Trophoblast cell (in vitro differentiated cells and primary cell): ENCODE results near the gene KCNK10.

Experiments used
- DNase-seq, 2 donors: peaks; one replicate each; pipeline ENCODE4 v3.0.0-alpha.2; 2016
- H2AFZ ChIP-seq: 2 replicates; pipeline ENCODE4 v1.6.1; 2013; ENCODE audit warnings: low read length, moderate library complexity, mild to moderate bottlenecking; ENCODE audit not compliant: insufficient read depth, poor library complexity
- H2AK5ac ChIP-seq: 2 replicates; pipeline ENCODE4 v1.6.1; 2013; ENCODE audit warnings: mild to moderate bottlenecking, low read length
- H2BK120ac ChIP-seq: 2 replicates; pipeline ENCODE4 v1.6.1; 2013; ENCODE audit warnings: low read length, mild to moderate bottlenecking, moderate library complexity; ENCODE audit not compliant: insufficient read depth, poor library complexity
- H2BK12ac ChIP-seq: 2 replicates; pipeline ENCODE4 v1.6.1; 2013; ENCODE audit warnings: mild to moderate bottlenecking, low read length, moderate library complexity
- H2BK5ac ChIP-seq: 2 replicates; pipeline ENCODE4 v1.6.1; 2013; ENCODE audit warnings: low read length, low read depth, moderate library complexity, mild to moderate bottlenecking; ENCODE audit not compliant: poor library complexity
- H3K14ac ChIP-seq: 2 replicates; pipeline ENCODE4 v1.6.1; 2013; ENCODE audit warnings: mild to moderate bottlenecking, low read length
- H3K18ac ChIP-seq: 2 replicates; pipeline ENCODE4 v1.6.1; 2013; ENCODE audit warnings: mild to moderate bottlenecking, low read length
- H3K23ac ChIP-seq: 2 replicates; pipeline ENCODE4 v1.6.1; 2013; ENCODE audit warnings: low read length
- H3K27ac ChIP-seq: 2 replicates; pipeline ENCODE4 v1.5.1; 2013; ENCODE audit warnings: low read depth, mild to moderate bottlenecking, inconsistent platforms, low read length, moderate library complexity
- H3K27me3 ChIP-seq: 2 replicates; pipeline ENCODE4 v1.6.1; 2013; ENCODE audit warnings: inconsistent platforms, mild to moderate bottlenecking, low read length, moderate library complexity; ENCODE audit not compliant: insufficient read depth
- H3K36me3 ChIP-seq, 2 experiments: 1 replicate in 1 of 2; 2 replicates in 1 of 2; pipeline ENCODE4 v1.6.1; 2013; ENCODE audit warnings: low read length in 2 of 2, mild to moderate bottlenecking in 2 of 2, moderate library complexity in 1 of 2; ENCODE audit not compliant: insufficient read depth in 2 of 2, control insufficient read depth in 1 of 2
- H3K4ac ChIP-seq: 2 replicates; pipeline ENCODE4 v1.6.1; 2013; ENCODE audit warnings: low read depth, mild to moderate bottlenecking, low read length, moderate library complexity
- H3K4me1 ChIP-seq, 2 experiments: 1 replicate in 1 of 2; 2 replicates in 1 of 2; pipeline ENCODE4 v1.6.1; 2013; ENCODE audit warnings: low read length in 2 of 2, mild to moderate bottlenecking in 2 of 2, moderate library complexity in 1 of 2; ENCODE audit not compliant: insufficient read depth in 2 of 2, control insufficient read depth in 1 of 2
- H3K4me2 ChIP-seq: 2 replicates; pipeline ENCODE4 v1.6.1; 2013; ENCODE audit warnings: inconsistent platforms, mild to moderate bottlenecking, low read length, moderate library complexity
- H3K4me3 ChIP-seq: 2 replicates; pipeline ENCODE4 v1.5.1; 2013; ENCODE audit warnings: mild to moderate bottlenecking, low read depth, low read length, inconsistent platforms
- H3K79me1 ChIP-seq: one replicate; pipeline ENCODE4 v1.6.1; 2013; ENCODE audit warnings: low read length
- H3K79me2 ChIP-seq: 2 replicates; pipeline ENCODE4 v1.6.1; 2013; ENCODE audit warnings: low read length, mild to moderate bottlenecking; ENCODE audit not compliant: control insufficient read depth, insufficient read depth, poor library complexity
- H3K9ac ChIP-seq: 2 replicates; pipeline ENCODE4 v1.6.1; 2013; ENCODE audit warnings: mild to moderate bottlenecking, low read length
- H3K9me3 ChIP-seq: 2 replicates; pipeline ENCODE4 v1.6.1; 2013; ENCODE audit warnings: low read depth, mild to moderate bottlenecking, control low read depth, inconsistent platforms, low read length; ENCODE audit not compliant: insufficient read depth
- H4K12ac ChIP-seq: 2 replicates; pipeline ENCODE4 v1.6.1; 2013; ENCODE audit warnings: low read depth, mild to moderate bottlenecking, low read length, moderate library complexity
- H4K8ac ChIP-seq: 2 replicates; pipeline ENCODE4 v1.6.1; 2013; ENCODE audit warnings: low read depth, mild to moderate bottlenecking, low read length, moderate library complexity
- H4K91ac ChIP-seq: one replicate; pipeline ENCODE4 v1.6.1; 2013; ENCODE audit warnings: low read depth, mild to moderate bottlenecking, low read length, moderate library complexity
- WGBS: extraction: QIAGEN DNeasy Blood & Tissue Kit; methylation state at CpG from one replicate; pipeline ENCODE4 v1.1.7; 2013; ENCODE audit warnings: missing lambda C conversion rate; ENCODE audit not compliant: insufficient read length, insufficient coverage; ENCODE audit errors: extremely low coverage; 5-methylcytosine and 5-hydroxymethylcytosine counted together

The KCNK10 gene

DNA sequence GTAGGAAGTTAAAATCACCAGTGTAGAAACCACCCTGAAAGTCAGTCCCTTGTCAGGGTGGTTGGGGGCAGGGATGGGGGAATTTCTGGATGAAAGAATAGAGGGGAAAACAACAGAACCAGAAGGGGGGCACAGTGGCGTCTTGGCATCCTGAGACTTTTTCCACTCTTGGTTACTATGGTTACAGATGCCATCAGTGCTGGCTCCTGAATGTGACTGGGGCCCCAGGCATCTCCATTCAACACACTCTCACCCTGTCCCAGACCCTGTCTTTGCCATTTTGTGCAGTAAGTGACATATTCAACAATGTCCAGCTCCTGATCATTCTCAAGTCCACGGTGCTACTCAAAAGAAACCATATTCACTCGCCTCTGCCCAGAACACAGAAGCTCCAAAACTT is 11.3 kb downstream of the KCNK10 start:
- Histone ChIP-seq H3K4me2 (no peak overlapping the region), H3K79me2 (no peaks in the 10 kb centered on the region), H3K27ac (no peak overlapping the region), H3K9me3 (peaks cover 2% of the 10 kb centered on the region), H2AK5ac (no peak overlapping the region), H2BK12ac (no peak overlapping the region), H3K23ac (no peak overlapping the region), H3K14ac (no peak overlapping the region), H3K79me1 (no peaks in the 10 kb centered on the region), H3K4me3 (no peak overlapping the region), H4K12ac (no peak overlapping the region), H3K4ac (no peak overlapping the region), H3K27me3 (no peaks in the 10 kb centered on the region), H2BK120ac (no peak overlapping the region), H3K36me3 (no peaks in the 10 kb centered on the region), H2BK5ac (no peak overlapping the region), H3K4me1 (no peaks in the 10 kb centered on the region), H3K18ac (no peak overlapping the region), H2AFZ (no peak overlapping the region), H4K91ac (no peak overlapping the region), H3K9ac (no peak overlapping the region), H4K8ac (no peak overlapping the region)
- DNase-seq, result no peak
- no CpG with 5 or more reads among the region's 3 CpGs for WGBS

DNA sequence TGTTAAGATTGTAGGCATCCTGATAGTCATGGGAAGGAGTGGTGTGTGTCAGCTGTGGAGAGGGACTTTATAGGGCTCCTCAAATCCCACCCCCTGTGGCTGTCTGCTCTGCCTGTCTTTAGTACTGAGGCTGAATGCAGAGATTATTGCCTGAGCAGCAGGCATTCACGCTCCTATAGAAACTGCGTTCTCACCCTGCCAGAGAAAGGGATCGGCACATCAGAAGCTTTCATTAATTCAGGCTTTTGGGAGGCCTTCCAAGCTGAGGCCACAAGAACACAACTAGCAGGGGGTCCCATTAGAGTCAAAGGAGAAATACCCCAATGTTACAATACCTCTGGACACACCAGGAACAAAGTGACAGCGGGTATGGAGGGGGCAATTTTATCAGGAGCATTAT is 12.6 kb downstream of the KCNK10 start:
- no peak overlapping the region for H2BK120ac ChIP-seq
- no peak overlapping the region for H4K8ac ChIP-seq
- no peak overlapping the region for H2BK12ac ChIP-seq
- no peak overlapping the region for H3K23ac ChIP-seq
- no peak overlapping the region for H3K4me3 ChIP-seq
- no peak overlapping the region for H3K4ac ChIP-seq
- H2BK5ac ChIP-seq, result no peak overlapping the region
- H3K36me3 ChIP-seq, result no peaks in the 10 kb centered on the region
- no peak overlapping the region for H3K9ac ChIP-seq
- no peaks in the 10 kb centered on the region for H3K79me2 ChIP-seq
- H4K91ac ChIP-seq, result no peak overlapping the region
- peaks cover 2% of the 10 kb centered on the region for H3K9me3 ChIP-seq
- H3K4me1 ChIP-seq, result no peaks in the 10 kb centered on the region
- no peaks in the 10 kb centered on the region for H3K27me3 ChIP-seq
- no peaks in the 10 kb centered on the region for H3K79me1 ChIP-seq
- no CpG with 5 or more reads among the region's 4 CpGs for WGBS
- no peak overlapping the region for H3K18ac ChIP-seq
- H3K14ac ChIP-seq, result no peak overlapping the region
- no peak for DNase-seq
- no peak overlapping the region for H3K4me2 ChIP-seq
- H3K27ac ChIP-seq, result no peak overlapping the region
- H2AK5ac ChIP-seq, result no peak overlapping the region
- no peak overlapping the region for H4K12ac ChIP-seq
- H2AFZ ChIP-seq, result no peak overlapping the region

DNA sequence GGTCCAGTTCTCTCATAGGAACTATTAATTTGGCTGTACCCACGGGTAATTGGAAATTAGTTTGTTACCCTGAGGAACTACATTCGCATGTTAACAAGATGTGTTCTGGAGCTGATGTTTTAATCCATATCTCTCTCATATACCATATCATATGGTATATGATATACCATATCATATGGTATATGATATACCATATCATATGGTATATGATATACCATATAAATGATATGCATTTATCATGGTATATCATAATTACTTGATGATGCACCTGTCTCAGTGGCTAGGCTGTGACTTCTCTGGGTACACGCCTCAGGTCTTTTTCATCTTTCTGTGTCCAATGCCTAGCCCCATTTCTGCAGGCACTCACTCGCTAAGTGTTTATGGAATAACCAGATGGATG is 13.0 kb downstream of the KCNK10 start:
- no peaks in the 10 kb centered on the region for H3K4me1 ChIP-seq
- H2AK5ac ChIP-seq, result no peak overlapping the region

DNA sequence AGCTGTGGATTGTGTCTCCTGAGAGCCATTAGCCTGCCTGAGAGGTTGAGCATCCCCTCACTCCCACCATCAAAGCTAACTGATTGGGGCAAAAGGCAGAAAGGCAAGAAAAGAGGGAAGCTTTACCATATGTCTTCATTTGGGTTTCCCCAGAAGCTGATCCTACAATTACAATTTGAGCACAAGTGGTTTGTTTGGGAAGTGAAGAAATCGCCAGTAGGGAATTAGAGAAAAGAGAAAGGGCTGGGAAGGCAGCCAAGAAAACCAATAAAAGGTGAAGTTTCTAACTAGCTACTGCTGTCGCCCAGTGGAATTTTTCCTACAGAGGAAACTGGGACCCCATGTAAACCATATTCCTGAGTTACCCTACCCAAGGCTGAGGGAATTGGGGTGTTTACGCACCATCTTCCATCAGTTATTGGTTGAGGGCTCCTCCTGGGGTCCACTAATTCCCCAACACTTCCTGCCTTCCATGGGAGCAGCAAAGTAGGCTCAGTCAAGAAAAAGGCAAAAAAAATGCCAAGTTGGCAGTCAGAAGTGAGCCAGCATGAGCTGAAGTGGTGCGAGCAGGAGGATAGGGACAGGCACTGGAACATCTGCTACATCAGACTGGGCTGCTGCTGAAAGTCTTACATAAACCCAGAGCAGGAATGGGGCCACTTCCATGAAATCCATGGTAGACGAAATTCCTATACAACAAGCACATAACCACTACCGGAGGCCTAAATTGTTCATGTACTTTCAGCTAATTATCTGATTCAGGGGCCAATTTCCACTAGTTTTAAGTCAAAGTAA is 17.3 kb downstream of the KCNK10 start:
- Histone ChIP-seq H3K79me2 (no peaks in the 10 kb centered on the region), H4K8ac (no peak overlapping the region), H3K9ac (no peak overlapping the region), H2BK12ac (no peak overlapping the region), H3K4me3 (no peak overlapping the region), H4K91ac (no peak overlapping the region), H3K4me2 (no peak overlapping the region), H3K27me3 (no peaks in the 10 kb centered on the region), H2BK120ac (no peak overlapping the region), H3K36me3 (no peaks in the 10 kb centered on the region), H3K18ac (no peak overlapping the region), H3K79me1 (no peaks in the 10 kb centered on the region), H3K27ac (no peak overlapping the region), H3K23ac (no peak overlapping the region), H2AK5ac (no peak overlapping the region), H4K12ac (no peak overlapping the region), H3K4me1 (no peaks in the 10 kb centered on the region), H3K14ac (no peak overlapping the region), H2BK5ac (no peak overlapping the region), H3K4ac (no peak overlapping the region), H3K9me3 (no peaks in the 10 kb centered on the region), H2AFZ (no peak overlapping the region)
- DNase-seq, result no peak
- no CpG with 5 or more reads among the region's 6 CpGs for WGBS

More for the DNA sequence above, 13.0 kb downstream of the KCNK10 start:
- H3K14ac ChIP-seq, result no peak overlapping the region
- H3K23ac ChIP-seq, result no peak overlapping the region
- no CpG with 5 or more reads among the region's 4 CpGs for WGBS
- no peak overlapping the region for H3K4me2 ChIP-seq
- H3K4ac ChIP-seq, result no peak overlapping the region
- no peak overlapping the region for H2BK5ac ChIP-seq
- no peak overlapping the region for H4K8ac ChIP-seq
- no peaks in the 10 kb centered on the region for H3K36me3 ChIP-seq
- H3K27ac ChIP-seq, result no peak overlapping the region
- H2BK120ac ChIP-seq, result no peak overlapping the region
- peaks cover 2% of the 10 kb centered on the region for H3K9me3 ChIP-seq
- no peaks in the 10 kb centered on the region for H3K79me1 ChIP-seq
- H3K79me2 ChIP-seq, result no peaks in the 10 kb centered on the region
- H3K27me3 ChIP-seq, result no peaks in the 10 kb centered on the region
- no peak overlapping the region for H3K18ac ChIP-seq
- H3K9ac ChIP-seq, result no peak overlapping the region
- H3K4me3 ChIP-seq, result no peak overlapping the region
- H2BK12ac ChIP-seq, result no peak overlapping the region
- H2AFZ ChIP-seq, result no peak overlapping the region
- no peak overlapping the region for H4K91ac ChIP-seq
- DNase-seq, result no peak
- H4K12ac ChIP-seq, result no peak overlapping the region
